NT2/D1 (cell line): ENCODE results near the gene APOL1.
"Not testable (repeated sequence)": the region's sequence is repeated elsewhere in the genome, so short reads cannot be mapped to it uniquely, and the experiment has no call there.

Experiments used
- DNase-seq: peaks from one replicate; pipeline ENCODE4 v3.0.0-alpha.2; 2011; ENCODE audit warnings: low read depth, low spot score
- H3K27me3 ChIP-seq: 2 replicates; pipeline ENCODE4 v1.6.0; 2011; ENCODE audit warnings: mild to moderate bottlenecking; ENCODE audit not compliant: insufficient read length, insufficient read depth
- H3K36me3 ChIP-seq: 2 replicates; pipeline ENCODE4 v1.6.1; 2011; ENCODE audit warnings: mild to moderate bottlenecking, low read length, mixed read lengths; ENCODE audit not compliant: insufficient read depth, insufficient read length
- H3K4me1 ChIP-seq: 2 replicates; pipeline ENCODE4 v1.5.1; 2011; ENCODE audit not compliant: insufficient read depth, insufficient read length
- H3K4me3 ChIP-seq: 2 replicates; pipeline ENCODE4 v1.5.1; 2011; ENCODE audit warnings: low read depth; ENCODE audit not compliant: insufficient read length
- H3K9ac ChIP-seq: 2 replicates; pipeline ENCODE4 v1.6.0; 2011; ENCODE audit warnings: low read depth; ENCODE audit not compliant: insufficient read length
- H3K9me3 ChIP-seq: 2 replicates; pipeline ENCODE4 v1.5.1; 2011; ENCODE audit warnings: mild to moderate bottlenecking, low read length; ENCODE audit not compliant: insufficient read depth
- SUZ12 ChIP-seq: IDR thresholded peaks from 2 replicates; pipeline ENCODE4 v1.6.1; 2011; ENCODE audit not compliant: insufficient read length, insufficient read depth; ENCODE audit errors: extremely low read depth
- YY1 ChIP-seq: IDR thresholded peaks from 2 replicates; pipeline ENCODE4 v1.6.1; 2011; ENCODE audit not compliant: insufficient read length, insufficient read depth
- ZNF274 ChIP-seq: IDR thresholded peaks from 2 replicates; pipeline ENCODE4 v1.6.1; 2011; ENCODE audit warnings: mild to moderate bottlenecking, low read depth, low read length

APOL1 gene

GRCh38 chr22:36226189-36226588 lies 26.7 kb upstream of the APOL1 start:
- DNase-seq, result no peak
- H3K36me3 ChIP-seq, result peaks cover 17% of the 10 kb centered on the region
- no peaks in the 10 kb centered on the region for H3K9me3 ChIP-seq
- no peaks in the 10 kb centered on the region for H3K27me3 ChIP-seq
- TF ChIP-seq YY1, result no peak
- no peak for TF ChIP-seq ZNF274
- TF ChIP-seq SUZ12, result no peak
- no peak overlapping the region for H3K4me3 ChIP-seq
- H3K9ac ChIP-seq, result no peak overlapping the region
- H3K4me1 ChIP-seq, result no peaks in the 10 kb centered on the region

- H3K4me1 ChIP-seq, result no peaks in the 10 kb centered on the region
- peaks cover 27% of the 10 kb centered on the region for H3K36me3 ChIP-seq
- TF ChIP-seq ZNF274, result no peak
- no peak for TF ChIP-seq SUZ12
- TF ChIP-seq YY1, result no peak
Observed at GRCh38 chr22:36227396-36227795, 25.5 kb upstream of the APOL1 start.

GRCh38 chr22:36227806-36228205 lies 25.1 kb upstream of the APOL1 start:
- Histone ChIP-seq H3K36me3 (peaks cover 28% of the 10 kb centered on the region), H3K9ac (no peak overlapping the region), H3K9me3 (no peaks in the 10 kb centered on the region), H3K4me1 (no peaks in the 10 kb centered on the region), H3K4me3 (no peak overlapping the region), H3K27me3 (no peaks in the 10 kb centered on the region)
- TF ChIP-seq ZNF274 (no peak), YY1 (no peak), SUZ12 (no peak)
- DNase-seq, result no peak

More at GRCh38 chr22:36227396-36227795, 25.5 kb upstream of the APOL1 start:
- no peak overlapping the region for H3K4me3 ChIP-seq
- H3K9ac ChIP-seq, result no peak overlapping the region
- DNase-seq, result no peak
- no peaks in the 10 kb centered on the region for H3K9me3 ChIP-seq
- H3K27me3 ChIP-seq, result no peaks in the 10 kb centered on the region

- H3K9ac ChIP-seq, H3K27me3 ChIP-seq, H3K4me1 ChIP-seq, H3K9me3 ChIP-seq, H3K4me3 ChIP-seq, DNase-seq: not testable (repeated sequence)
- peaks cover 33% of the 10 kb centered on the region for H3K36me3 ChIP-seq
Observed at GRCh38 chr22:36228369-36228768, 24.6 kb upstream of the APOL1 start.

GRCh38 chr22:36228944-36229343 lies 24.0 kb upstream of the APOL1 start:
- DNase-seq, result no peak
- H3K27me3 ChIP-seq, result no peaks in the 10 kb centered on the region
- TF ChIP-seq SUZ12 (no peak), YY1 (no peak), ZNF274 (no peak)
- H3K9me3 ChIP-seq, result no peaks in the 10 kb centered on the region
- no peak overlapping the region for H3K4me3 ChIP-seq
- peaks cover 34% of the 10 kb centered on the region for H3K36me3 ChIP-seq
- H3K4me1 ChIP-seq, result no peaks in the 10 kb centered on the region
- H3K9ac ChIP-seq, result no peak overlapping the region

- not testable (repeated sequence) for H3K27me3 ChIP-seq, H3K9me3 ChIP-seq, H3K4me3 ChIP-seq, H3K4me1 ChIP-seq, DNase-seq, H3K9ac ChIP-seq
- peaks cover 34% of the 10 kb centered on the region for H3K36me3 ChIP-seq
Observed at GRCh38 chr22:36229649-36230048, 23.3 kb upstream of the APOL1 start.

- peaks cover 39% of the 10 kb centered on the region for H3K36me3 ChIP-seq
- DNase-seq, H3K4me1 ChIP-seq, H3K4me3 ChIP-seq, H3K9me3 ChIP-seq, H3K27me3 ChIP-seq, H3K9ac ChIP-seq: not testable (repeated sequence)
Observed at GRCh38 chr22:36231051-36231450, 21.9 kb upstream of the APOL1 start.

- no peaks in the 10 kb centered on the region for H3K4me1 ChIP-seq
- H3K36me3 ChIP-seq, result peaks cover 35% of the 10 kb centered on the region
- TF ChIP-seq SUZ12 (no peak), YY1 (no peak)
- H3K9me3 ChIP-seq, result no peaks in the 10 kb centered on the region; the same call in 1 of the 2 replicates
- no peaks in the 10 kb centered on the region for H3K27me3 ChIP-seq
- H3K9ac ChIP-seq, result no peak overlapping the region
- no peak overlapping the region for H3K4me3 ChIP-seq
- DNase-seq, result no peak
Observed at GRCh38 chr22:36232715-36233401, 20.1 kb upstream of the APOL1 start.
